Astrocyte (in vitro differentiated cells and primary cell): ENCODE measurements around the gene TMIE. TPM values are rescaled to one million over a fixed set of nuclear protein-coding genes. Genes with fewer than 3 reads are reported as not detected.

Source experiments
- DNase-seq: peaks from one replicate; pipeline ENCODE4 v3.0.0-alpha.2; 2010; ENCODE audit warnings: low read depth
- FAIRE-seq: peaks from 2 replicates; lab custom pipeline; 2011; peaks lifted over from hg19 to GRCh38; lab: Jason Lieb, UNC
- H2AFZ ChIP-seq: 2 replicates; pipeline ENCODE4 v1.6.0; 2012; ENCODE audit warnings: low read depth, low read length, inconsistent platforms
- H3K27ac ChIP-seq: 2 replicates; pipeline ENCODE4 v1.5.1; 2011; ENCODE audit warnings: low read depth, low read length, inconsistent platforms
- H3K27me3 ChIP-seq: 2 replicates; pipeline ENCODE4 v1.6.0; 2011; ENCODE audit warnings: low read length, inconsistent platforms; ENCODE audit not compliant: insufficient read depth
- H3K36me3 ChIP-seq: 2 replicates; pipeline ENCODE4 v1.5.1; 2011; ENCODE audit warnings: low read length, inconsistent platforms; ENCODE audit not compliant: insufficient read depth
- H3K4me1 ChIP-seq: 2 replicates; pipeline ENCODE4 v1.5.1; 2011; ENCODE audit warnings: low read length, inconsistent platforms; ENCODE audit not compliant: insufficient read depth
- H3K4me2 ChIP-seq: 2 replicates; pipeline ENCODE4 v1.6.0; 2012; ENCODE audit warnings: low read length, inconsistent platforms
- H3K4me3 ChIP-seq: 2 replicates; pipeline ENCODE4 v1.5.1; 2011; ENCODE audit warnings: low read depth, mild to moderate bottlenecking, low read length, inconsistent platforms; ENCODE audit not compliant: insufficient read depth
- H3K79me2 ChIP-seq: 2 replicates; pipeline ENCODE4 v1.6.0; 2012; ENCODE audit warnings: mild to moderate bottlenecking, low read length, inconsistent platforms; ENCODE audit not compliant: insufficient read depth
- H3K9ac ChIP-seq: 2 replicates; pipeline ENCODE4 v1.6.0; 2012; ENCODE audit warnings: mild to moderate bottlenecking, low read length, inconsistent platforms
- H3K9me3 ChIP-seq: 2 replicates; pipeline ENCODE4 v1.5.1; 2012; ENCODE audit warnings: low read depth, mild to moderate bottlenecking, low read length, inconsistent platforms; ENCODE audit not compliant: insufficient read depth
- H4K20me1 ChIP-seq: 2 replicates; pipeline ENCODE4 v1.6.0; 2012; ENCODE audit warnings: low read length, inconsistent platforms; ENCODE audit not compliant: insufficient read depth
- H3K27ac Mint-ChIP-seq: one replicate; pipeline ENCODE4 v1.8.0; 2021; ENCODE audit warnings: mild to moderate bottlenecking, mixed read lengths; ENCODE audit not compliant: unreplicated experiment
- H3K27me3 Mint-ChIP-seq: one replicate; pipeline ENCODE4 v1.8.0; 2021; ENCODE audit warnings: low read depth, mixed read lengths; ENCODE audit not compliant: unreplicated experiment
- H3K36me3 Mint-ChIP-seq: one replicate; pipeline ENCODE4 v1.8.0; 2021; ENCODE audit warnings: low read depth, mixed read lengths; ENCODE audit not compliant: unreplicated experiment
- H3K4me1 Mint-ChIP-seq: one replicate; pipeline ENCODE4 v1.8.0; 2021; ENCODE audit warnings: low read depth, mixed read lengths; ENCODE audit not compliant: unreplicated experiment
- H3K4me3 Mint-ChIP-seq: one replicate; pipeline ENCODE4 v1.8.0; 2021; ENCODE audit warnings: mild to moderate bottlenecking, moderate library complexity, mixed read lengths; ENCODE audit not compliant: unreplicated experiment
- H3K9me3 Mint-ChIP-seq: one replicate; pipeline ENCODE4 v1.8.0; 2021; ENCODE audit warnings: mild to moderate bottlenecking, mixed read lengths; ENCODE audit not compliant: unreplicated experiment
- EZH2 ChIP-seq: IDR thresholded peaks from 2 replicates; pipeline ENCODE4 v1.6.1; 2012; ENCODE audit warnings: mild to moderate bottlenecking, low read length, inconsistent platforms; ENCODE audit not compliant: insufficient read depth
- total RNA-seq: library from RNA; stranded (reverse); gene quantifications from 2 replicates; pipeline ENCODE4 v1.2.1, GENCODE V29; 2021
- TF ChIP-seq, protein P1 (sequence below): IDR thresholded peaks from 2 replicates; pipeline ENCODE4 v1.5.1; 2011; ENCODE audit warnings: low read depth, mild to moderate bottlenecking, inconsistent platforms, low read length, moderate library complexity; ENCODE audit not compliant: insufficient read depth

TMIE gene
- total RNA-seq, 1 donor from 2014 or later, result 0.34 TPM

DNA sequence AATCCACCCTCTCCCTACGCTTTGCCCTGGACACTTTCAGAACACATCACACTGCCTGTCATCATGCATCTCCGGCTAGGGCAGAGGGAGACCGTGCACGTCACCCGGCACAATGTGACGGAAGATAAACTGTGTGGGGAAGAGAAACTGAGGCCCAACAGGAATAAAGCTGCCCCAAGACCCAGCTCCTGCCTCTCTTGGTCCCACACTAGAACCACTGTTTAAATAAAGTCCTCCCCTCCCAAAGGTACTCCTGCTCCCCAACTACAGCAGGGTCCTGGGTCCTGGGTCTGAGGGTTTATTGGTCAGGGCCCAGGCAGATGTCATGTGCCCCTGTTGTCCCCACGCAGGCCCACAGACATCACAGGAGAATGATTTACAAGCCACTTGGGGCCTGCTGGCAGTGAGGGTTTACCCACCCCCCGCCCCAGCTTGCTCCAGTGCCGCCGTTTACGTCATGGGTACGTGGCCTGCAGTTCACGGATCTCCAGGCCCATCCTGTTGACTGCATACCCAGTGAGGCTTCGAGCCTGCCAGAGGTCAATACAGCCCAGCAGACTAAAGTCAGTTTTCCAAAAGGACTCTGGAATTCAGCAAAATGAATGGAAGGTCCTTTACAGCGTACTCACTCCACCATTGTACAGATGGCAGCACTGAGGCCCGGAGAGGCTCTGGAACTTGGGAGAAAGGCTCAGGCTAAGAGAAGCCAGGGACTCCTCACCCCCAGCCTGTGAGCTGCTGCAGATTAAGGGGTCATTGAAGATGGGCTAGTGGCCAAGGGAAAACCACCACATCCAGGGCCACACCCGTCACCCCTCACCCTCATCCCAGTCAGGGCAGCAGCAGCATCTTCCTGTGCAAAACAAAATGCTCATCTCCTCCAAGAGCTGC is 30.9 kb upstream of the TMIE start:
- no peak overlapping the region for H3K27ac Mint-ChIP-seq
- no peak for DNase-seq
- H3K4me2 ChIP-seq, result no peak overlapping the region

DNA sequence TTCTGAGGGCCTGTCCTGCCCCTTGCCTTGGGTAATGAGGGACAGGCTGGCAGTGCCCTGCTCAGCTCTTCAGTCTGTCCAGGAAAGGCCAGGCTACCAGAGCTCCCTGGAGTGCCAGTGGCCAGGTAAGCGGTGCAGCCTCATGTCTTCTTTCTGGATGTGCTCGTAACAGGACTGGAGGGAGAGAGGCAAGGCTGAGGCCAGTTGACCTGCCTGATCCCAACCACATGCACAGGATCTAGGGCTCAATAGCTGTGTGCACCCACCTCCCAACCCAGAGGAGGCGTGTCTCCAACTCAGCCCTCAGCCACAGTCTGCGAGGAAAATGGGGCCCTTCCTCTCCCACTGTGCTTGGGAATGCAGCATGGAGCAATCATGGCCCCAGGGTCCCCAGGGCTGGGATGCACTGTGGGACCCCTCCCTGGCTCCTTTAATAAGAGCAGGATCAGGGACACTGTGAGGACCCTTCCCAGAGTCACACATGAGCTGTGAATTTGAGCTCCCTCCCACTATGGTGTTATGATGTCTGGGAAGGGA is 30.2 kb upstream of the TMIE start:
- Mint-ChIP-seq H3K27ac (no peak overlapping the region), H3K9me3 (peaks cover 2% of the 10 kb centered on the region), H3K4me1 (peaks cover 1% of the 10 kb centered on the region), H3K27me3 (peaks cover 25% of the 10 kb centered on the region), H3K36me3 (peaks cover 22% of the 10 kb centered on the region), H3K4me3 (no peak overlapping the region)
- H3K9ac ChIP-seq, result no peak overlapping the region
- no peak overlapping the region for H3K27ac ChIP-seq
- no peak for TF ChIP-seq EZH2
- TF ChIP-seq, protein P1, sequence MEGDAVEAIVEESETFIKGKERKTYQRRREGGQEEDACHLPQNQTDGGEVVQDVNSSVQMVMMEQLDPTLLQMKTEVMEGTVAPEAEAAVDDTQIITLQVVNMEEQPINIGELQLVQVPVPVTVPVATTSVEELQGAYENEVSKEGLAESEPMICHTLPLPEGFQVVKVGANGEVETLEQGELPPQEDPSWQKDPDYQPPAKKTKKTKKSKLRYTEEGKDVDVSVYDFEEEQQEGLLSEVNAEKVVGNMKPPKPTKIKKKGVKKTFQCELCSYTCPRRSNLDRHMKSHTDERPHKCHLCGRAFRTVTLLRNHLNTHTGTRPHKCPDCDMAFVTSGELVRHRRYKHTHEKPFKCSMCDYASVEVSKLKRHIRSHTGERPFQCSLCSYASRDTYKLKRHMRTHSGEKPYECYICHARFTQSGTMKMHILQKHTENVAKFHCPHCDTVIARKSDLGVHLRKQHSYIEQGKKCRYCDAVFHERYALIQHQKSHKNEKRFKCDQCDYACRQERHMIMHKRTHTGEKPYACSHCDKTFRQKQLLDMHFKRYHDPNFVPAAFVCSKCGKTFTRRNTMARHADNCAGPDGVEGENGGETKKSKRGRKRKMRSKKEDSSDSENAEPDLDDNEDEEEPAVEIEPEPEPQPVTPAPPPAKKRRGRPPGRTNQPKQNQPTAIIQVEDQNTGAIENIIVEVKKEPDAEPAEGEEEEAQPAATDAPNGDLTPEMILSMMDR, result no peak
- DNase-seq (no peak), FAIRE-seq (no peak)
- no peak overlapping the region for H2AFZ ChIP-seq
- H3K9me3 ChIP-seq, result no peaks in the 10 kb centered on the region
- no peaks in the 10 kb centered on the region for H3K79me2 ChIP-seq
- no peak overlapping the region for H3K4me3 ChIP-seq
- H3K4me1 ChIP-seq, result no peaks in the 10 kb centered on the region
- no peaks in the 10 kb centered on the region for H3K36me3 ChIP-seq
- no peaks in the 10 kb centered on the region for H3K27me3 ChIP-seq
- no peaks in the 10 kb centered on the region for H4K20me1 ChIP-seq
- no peak overlapping the region for H3K4me2 ChIP-seq

More for the DNA sequence above, 30.9 kb upstream of the TMIE start:
- no peak for FAIRE-seq
- peaks cover 1% of the 10 kb centered on the region for H3K4me1 Mint-ChIP-seq
- H3K9me3 ChIP-seq, result no peaks in the 10 kb centered on the region
- H3K4me1 ChIP-seq, result no peaks in the 10 kb centered on the region
- H3K4me3 ChIP-seq, result no peak overlapping the region
- H3K36me3 Mint-ChIP-seq, result peaks cover 18% of the 10 kb centered on the region
- TF ChIP-seq EZH2, result no peak
- TF ChIP-seq, protein P1, result no peak
- no peak overlapping the region for H3K27ac ChIP-seq
- no peaks in the 10 kb centered on the region for H4K20me1 ChIP-seq
- no peaks in the 10 kb centered on the region for H3K36me3 ChIP-seq
- H3K79me2 ChIP-seq, result no peaks in the 10 kb centered on the region
- H2AFZ ChIP-seq, result no peak overlapping the region
- no peaks in the 10 kb centered on the region for H3K27me3 ChIP-seq
- no peak overlapping the region for H3K4me3 Mint-ChIP-seq
- peaks cover 32% of the 10 kb centered on the region for H3K27me3 Mint-ChIP-seq
- no peak overlapping the region for H3K9ac ChIP-seq
- H3K9me3 Mint-ChIP-seq, result peaks cover 2% of the 10 kb centered on the region
